Activated CD8-positive, alpha-beta memory T cell treated with anti-CD3 and anti-CD28 coated beads, Interleukin-2, amount 50 U/mL, for 1 hour (primary cell): ENCODE results near the gene ZNF224.
"Not testable (repeated sequence)": the region's sequence is repeated elsewhere in the genome, so short reads cannot be mapped to it uniquely, and the experiment has no call there.

Source experiments
- DNase-seq: peaks from one replicate; pipeline ENCODE4 v3.0.0-alpha.2; 2020; ENCODE audit errors: extremely low read depth

Gene ZNF224

GRCh38 chr19:44093931-44094765 lies at the start of gene ZNF224:
ZNF224 (plus strand) TSS chr19:44094361; CDS start chr19:44097874, 3,513 bp downstream.
- peak; percentile 56 for DNase-seq

DNA sequence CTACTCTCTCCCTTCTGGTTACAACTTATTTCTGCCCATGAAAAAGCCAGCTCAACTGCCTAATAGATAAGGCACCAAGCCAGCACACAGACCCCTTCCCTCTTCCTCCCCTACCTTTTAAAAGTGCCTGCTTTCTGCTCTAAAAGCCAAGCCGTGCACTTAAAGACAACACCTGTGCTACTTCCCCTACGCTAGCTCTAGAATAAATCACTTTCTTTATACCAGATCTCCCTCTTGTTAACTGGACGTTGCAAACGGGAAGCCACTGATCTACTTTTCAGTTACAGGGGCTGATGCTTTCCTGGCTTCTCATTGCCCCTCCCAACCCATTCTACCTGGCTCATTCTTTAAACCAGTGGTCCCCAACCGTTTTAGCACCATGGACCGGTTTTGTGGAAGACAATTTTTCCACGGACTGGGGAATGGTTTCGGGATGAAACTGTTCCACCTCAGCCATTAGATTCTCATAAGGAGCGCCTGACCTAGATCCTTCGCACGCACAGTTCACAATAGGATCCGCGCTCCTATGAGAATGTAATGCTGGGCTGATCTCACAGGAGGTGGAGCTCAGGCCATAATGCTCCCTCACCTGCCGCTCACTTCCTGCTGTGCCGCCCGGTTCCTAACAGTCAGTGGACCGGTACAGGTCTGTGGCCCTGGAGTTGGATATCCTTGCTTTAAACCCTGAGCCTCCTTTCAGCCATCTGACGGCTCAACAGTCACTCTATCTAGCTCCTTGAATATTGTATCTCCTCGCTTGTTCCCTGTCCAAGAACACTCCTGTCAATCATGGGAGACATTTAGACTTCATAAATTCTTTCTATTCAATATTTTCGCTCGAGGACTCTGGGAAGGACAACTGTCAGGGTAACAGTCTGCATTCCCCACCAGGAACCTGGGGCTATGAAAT lies 43.2 kb upstream of the ZNF224 start:
- DNase-seq: no peak

DNA sequence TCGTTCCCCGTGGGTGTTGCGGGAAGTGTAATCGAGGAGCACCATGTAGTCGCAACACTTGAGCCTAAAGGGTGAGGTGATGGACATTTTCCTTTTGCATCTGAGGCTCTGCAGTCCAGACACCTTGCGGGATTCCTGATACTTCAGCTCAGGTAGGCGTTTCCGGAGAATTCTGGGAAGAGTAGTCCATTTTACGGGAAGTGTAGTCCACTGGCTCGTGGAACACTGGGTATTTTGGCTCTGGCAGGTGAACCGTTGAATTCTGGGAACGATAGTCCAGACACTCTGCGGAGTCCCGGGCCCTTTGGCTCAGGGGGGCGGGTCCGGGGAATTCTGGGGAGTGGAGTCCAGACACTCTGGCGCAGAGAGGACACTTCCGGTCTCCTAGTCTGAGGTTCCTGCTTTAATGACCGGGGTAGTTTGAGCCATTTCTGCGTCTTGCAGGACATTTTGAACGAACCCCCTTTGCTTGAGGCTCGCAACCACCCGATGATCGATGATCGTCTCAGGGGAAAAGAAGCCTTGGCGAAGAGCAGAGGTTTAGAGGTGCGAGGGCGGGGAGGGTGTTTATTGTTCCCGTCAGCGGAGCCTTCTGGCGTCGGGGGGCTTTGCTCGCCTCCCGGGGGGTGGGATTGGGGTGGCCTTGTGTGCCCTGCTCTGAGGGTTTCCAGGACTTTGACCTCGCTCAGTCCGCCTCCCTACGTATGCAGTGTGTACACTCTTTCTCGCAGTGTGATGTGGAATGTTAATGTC lies 42.3 kb upstream of the ZNF224 start, which contains the start of gene ZNF223:
Gene ZNF223, plus strand, starts transcription at position 387 of the 753 bp plus-strand sequence. CDS start 3,141 bp downstream, outside the sequence.
- DNase-seq: peak; percentile 24

- DNase-seq: no peak
Measured at GRCh38 chr19:44055870-44056269, 38.3 kb upstream of the ZNF224 start.

DNA sequence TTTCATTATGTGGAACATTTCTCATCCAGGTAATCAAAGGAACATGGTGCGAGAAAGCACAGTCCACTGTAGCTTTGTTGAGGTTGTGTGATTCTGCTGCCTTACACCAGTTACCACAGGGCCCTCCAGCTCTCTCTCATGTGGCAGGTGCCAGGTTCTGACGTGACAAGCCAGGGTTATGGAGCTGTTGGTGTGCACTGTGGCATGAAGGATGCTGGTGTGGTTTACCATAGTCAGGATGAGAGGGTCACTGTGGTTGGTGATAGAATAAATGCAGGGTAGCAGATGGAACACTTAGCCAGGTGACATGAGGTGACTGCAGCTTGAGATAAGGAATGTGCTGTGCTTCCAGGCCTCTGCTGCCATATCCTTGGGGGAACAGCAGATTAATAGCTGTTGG lies 34.9 kb upstream of the ZNF224 start:
- DNase-seq: no peak

DNA sequence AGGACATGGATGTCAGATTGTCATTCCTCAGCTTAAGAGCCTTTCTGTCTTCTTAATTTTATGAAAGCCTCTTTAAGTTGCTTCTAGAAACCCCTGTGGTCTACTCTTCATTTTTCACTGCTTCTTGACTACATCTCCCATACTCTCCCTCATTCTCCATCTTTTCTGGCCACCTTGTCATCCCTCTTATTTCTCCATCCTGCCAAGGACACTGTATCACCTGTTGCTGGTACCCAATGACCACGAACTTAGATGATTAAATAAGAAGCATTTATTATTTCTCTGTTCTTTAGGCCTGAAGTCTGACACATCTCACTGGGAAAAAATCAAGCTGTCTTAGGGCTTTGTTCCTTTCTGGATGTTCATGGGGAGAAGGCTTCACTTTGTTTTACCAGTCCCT lies 33.1 kb upstream of the ZNF224 start:
- DNase-seq: no peak

- no peak for DNase-seq
Measured at GRCh38 chr19:44066305-44066704, 27.9 kb upstream of the ZNF224 start.

GRCh38 chr19:44069415-44069814 lies 24.7 kb upstream of the ZNF224 start:
- no peak for DNase-seq

GRCh38 chr19:44071824-44072542 lies 22.2 kb upstream of the ZNF224 start, which contains the start of gene ZNF284:
ZNF284 (plus strand) TSS chr19:44072159; CDS start chr19:44076390, 4,231 bp downstream.
- DNase-seq: peak; percentile 68

DNA sequence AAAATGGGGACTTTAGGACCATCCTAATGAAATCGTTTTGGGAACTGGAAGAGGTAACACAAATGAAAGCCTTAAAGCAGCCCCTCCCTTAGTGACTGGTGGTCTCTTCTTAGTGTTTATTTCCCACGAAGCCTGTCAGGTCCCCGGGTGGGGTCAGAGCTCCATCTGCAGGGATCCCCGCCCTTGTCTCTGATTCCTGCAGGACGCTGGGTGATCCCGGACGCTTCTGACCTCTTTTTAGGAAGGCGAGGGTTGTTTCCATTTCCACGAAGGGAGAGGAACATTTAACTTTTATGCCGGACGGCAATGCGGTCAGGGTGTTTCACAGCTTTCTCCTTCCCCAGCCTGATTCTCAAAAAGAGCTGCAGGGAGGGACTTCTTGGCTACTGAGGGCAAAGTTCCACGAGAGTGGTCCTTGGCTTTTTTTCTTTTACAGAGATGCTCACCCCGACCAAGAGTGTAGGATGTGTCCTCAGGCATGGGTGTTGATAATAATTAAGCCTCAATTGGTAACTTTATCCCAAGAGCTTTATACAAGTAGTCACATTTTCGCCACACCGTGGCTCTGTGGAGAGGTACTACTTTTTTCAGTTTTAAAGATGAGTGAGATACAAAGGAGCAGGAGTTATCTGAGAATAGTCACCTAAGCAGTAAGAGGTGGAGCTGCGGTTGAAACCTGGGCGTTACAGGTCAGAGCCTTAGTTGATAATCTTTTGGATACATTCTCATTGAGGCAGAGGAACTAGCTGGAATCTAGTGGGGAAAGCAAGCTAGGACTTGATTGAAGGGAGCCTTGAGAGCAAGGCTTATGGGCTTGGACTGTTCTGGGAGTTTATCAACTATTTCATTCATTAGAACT lies 21.4 kb upstream of the ZNF224 start:
- DNase-seq: no peak

DNA sequence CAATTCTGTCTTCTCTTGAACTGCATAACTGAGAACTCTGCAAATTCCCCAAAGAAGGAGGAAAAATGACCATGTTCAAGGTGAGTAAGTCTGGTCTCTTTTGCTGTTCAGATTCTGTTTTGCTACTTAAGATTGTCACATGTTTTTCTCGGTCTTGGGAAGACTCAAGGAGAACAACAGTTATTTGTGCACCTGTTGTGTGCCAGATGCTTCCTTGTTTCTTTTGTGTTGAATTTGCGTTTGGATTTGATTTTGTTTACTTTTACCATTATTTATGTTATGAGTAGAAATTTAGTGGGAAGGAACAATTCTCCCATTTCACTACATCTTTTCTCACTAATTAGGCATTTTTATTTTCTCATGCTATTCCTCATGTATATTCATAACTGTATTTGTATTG lies 17.8 kb upstream of the ZNF224 start:
- no peak for DNase-seq

DNA sequence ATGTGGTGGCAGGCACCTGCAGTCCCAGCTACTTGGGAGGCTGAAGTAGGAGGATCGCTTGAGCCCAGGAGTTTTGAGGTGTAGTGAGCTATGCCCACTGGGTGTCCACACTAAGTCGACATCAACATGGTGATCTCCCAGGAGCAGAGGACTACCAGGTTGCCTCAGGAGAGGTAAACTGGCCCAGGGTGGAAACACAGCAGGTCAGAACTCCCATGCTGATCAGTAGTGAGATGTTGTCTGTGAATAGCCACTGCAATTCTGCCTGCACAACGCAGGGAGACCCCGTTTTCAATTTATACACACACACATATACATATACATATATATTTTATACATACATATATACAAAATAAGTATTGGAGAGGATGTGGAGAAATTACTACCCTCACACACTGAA lies 2.1 kb upstream of the ZNF224 start:
- no peak for DNase-seq

GRCh38 chr19:44107751-44108150 lies 13.6 kb downstream of the ZNF224 start:
- no peak for DNase-seq

- DNase-seq: no peak
Measured at GRCh38 chr19:44109458-44109857, 15.3 kb downstream of the ZNF224 start.

- no peak for DNase-seq
Measured at GRCh38 chr19:44111910-44112463, 17.8 kb downstream of the ZNF224 start.

GRCh38 chr19:44112802-44113137 lies 18.6 kb downstream of the ZNF224 start:
- no peak for DNase-seq

DNA sequence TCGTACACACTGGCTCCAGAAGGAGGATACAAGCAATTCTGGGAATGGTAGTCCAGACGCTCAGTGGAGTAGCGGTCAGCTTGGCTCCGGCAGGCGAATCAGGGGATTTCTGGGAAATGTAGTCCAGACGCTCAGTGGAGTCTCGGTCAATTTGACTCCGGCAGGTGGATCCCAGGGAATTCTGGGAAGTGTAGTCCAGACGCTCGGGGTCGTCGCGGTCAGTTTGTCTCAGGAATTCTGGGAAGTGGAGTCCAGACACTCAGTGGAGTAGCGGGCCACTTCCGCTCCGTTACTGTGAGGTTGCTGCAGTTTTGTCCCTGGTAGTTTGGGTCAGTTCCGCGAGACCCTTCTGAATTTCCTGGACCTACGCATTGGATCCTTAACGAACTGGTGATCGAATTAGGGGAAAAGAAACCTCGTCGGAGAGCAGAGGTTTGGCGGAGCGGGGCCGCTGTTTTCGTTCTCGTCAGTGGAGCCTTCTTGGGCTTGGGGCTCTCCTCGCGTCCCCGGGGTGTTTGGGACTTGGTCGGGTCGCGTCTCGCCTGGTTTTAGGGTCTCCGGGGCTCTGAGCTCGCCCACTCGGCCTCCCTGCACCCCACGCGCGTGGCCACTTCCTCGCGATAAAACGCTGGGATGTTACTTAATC lies 19.1 kb downstream of the ZNF224 start, which contains the start of gene ZNF225:
Gene ZNF225, plus strand, starts transcription at position 262 of the 646 bp plus-strand sequence. CDS start 2,429 bp downstream, outside the sequence.
- DNase-seq: peak; percentile 49

GRCh38 chr19:44113784-44114390 lies 19.7 kb downstream of the ZNF224 start:
- no peak for DNase-seq

DNA sequence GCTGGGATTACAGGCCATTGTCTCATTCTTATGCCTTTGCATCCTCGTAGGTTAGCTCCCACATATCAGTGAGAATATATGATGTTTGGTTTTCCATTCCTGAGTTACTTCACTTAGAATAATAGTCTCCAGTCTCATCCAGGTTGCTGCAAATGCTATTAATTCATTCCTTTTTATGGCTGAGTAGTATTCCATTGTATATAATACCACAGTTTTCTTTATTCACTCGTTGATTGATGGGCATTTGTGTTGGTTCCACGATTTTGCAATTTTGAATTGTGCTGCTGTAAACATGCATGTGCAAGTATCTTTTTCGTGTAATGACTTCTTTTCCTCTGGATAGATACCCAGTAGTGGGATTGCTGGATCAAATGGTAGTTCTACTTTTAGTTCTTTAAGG lies 27.0 kb downstream of the ZNF224 start:
- DNase-seq: not testable (repeated sequence)
